Osteoblast (primary cell): ENCODE measurements around the gene ECEL1. TPM values are rescaled to one million over a fixed set of nuclear protein-coding genes. Genes with fewer than 3 reads are reported as not detected.

ENCODE experiments used
- DNase-seq: peaks from one replicate; pipeline ENCODE4 v3.0.0; 2011; ENCODE audit warnings: low spot score, mixed read lengths; ENCODE audit not compliant: insufficient read length; ENCODE audit errors: missing footprints
- H2AFZ ChIP-seq: 2 replicates; pipeline ENCODE4 v1.6.0; 2011; ENCODE audit warnings: mild to moderate bottlenecking, low read length
- H3K27ac ChIP-seq: 2 replicates; pipeline ENCODE4 v1.5.1; 2011; ENCODE audit warnings: mild to moderate bottlenecking, low read depth, low read length, moderate library complexity
- H3K27me3 ChIP-seq: 2 replicates; pipeline ENCODE4 v1.6.0; 2012; ENCODE audit warnings: mild to moderate bottlenecking, control low read depth, inconsistent platforms, low read length, moderate library complexity; ENCODE audit not compliant: insufficient read depth
- H3K36me3 ChIP-seq: 2 replicates; pipeline ENCODE4 v1.5.1; 2011; ENCODE audit warnings: mild to moderate bottlenecking, low read length, control low read depth, moderate library complexity; ENCODE audit not compliant: insufficient read depth
- H3K4me1 ChIP-seq: 2 replicates; pipeline ENCODE4 v1.5.1; 2011; ENCODE audit warnings: mild to moderate bottlenecking, low read length, control low read depth, moderate library complexity; ENCODE audit not compliant: insufficient read depth
- H3K4me2 ChIP-seq: 2 replicates; pipeline ENCODE4 v1.6.0; 2011; ENCODE audit warnings: mild to moderate bottlenecking, low read length; ENCODE audit not compliant: insufficient read depth
- H3K4me3 ChIP-seq: fragments of 200-600 bp; sonication (generic); 3 replicates; pipeline ENCODE4 v1.5.1; 2012; ENCODE audit warnings: mild to moderate bottlenecking, low read length, inconsistent platforms; ENCODE audit not compliant: insufficient read depth
- H3K79me2 ChIP-seq: 2 replicates; pipeline ENCODE4 v1.6.0; 2012; ENCODE audit warnings: mild to moderate bottlenecking, low read length, control low read depth, inconsistent platforms; ENCODE audit not compliant: insufficient read depth
- H3K9me3 ChIP-seq: 2 replicates; pipeline ENCODE4 v1.5.1; 2011; ENCODE audit warnings: low read depth, low read length, control low read depth
- H4K20me1 ChIP-seq: 2 replicates; pipeline ENCODE4 v1.6.0; 2012; ENCODE audit warnings: mild to moderate bottlenecking, low read length, control low read depth; ENCODE audit not compliant: insufficient read depth
- total RNA-seq: library from RNA; depleted of rRNA; stranded (reverse); fragments of >200 nt; gene quantifications from 2 replicates; pipeline ENCODE4 v1.2.3, GENCODE V29; 2012
- TF ChIP-seq, protein P1 (sequence below): IDR thresholded peaks from 2 replicates; pipeline ENCODE4 v1.5.1; 2011; ENCODE audit warnings: mild to moderate bottlenecking, low read depth, low read length, moderate library complexity; ENCODE audit errors: extremely low read depth

The ECEL1 gene
- total RNA-seq, 1 donor, result not detected

DNA sequence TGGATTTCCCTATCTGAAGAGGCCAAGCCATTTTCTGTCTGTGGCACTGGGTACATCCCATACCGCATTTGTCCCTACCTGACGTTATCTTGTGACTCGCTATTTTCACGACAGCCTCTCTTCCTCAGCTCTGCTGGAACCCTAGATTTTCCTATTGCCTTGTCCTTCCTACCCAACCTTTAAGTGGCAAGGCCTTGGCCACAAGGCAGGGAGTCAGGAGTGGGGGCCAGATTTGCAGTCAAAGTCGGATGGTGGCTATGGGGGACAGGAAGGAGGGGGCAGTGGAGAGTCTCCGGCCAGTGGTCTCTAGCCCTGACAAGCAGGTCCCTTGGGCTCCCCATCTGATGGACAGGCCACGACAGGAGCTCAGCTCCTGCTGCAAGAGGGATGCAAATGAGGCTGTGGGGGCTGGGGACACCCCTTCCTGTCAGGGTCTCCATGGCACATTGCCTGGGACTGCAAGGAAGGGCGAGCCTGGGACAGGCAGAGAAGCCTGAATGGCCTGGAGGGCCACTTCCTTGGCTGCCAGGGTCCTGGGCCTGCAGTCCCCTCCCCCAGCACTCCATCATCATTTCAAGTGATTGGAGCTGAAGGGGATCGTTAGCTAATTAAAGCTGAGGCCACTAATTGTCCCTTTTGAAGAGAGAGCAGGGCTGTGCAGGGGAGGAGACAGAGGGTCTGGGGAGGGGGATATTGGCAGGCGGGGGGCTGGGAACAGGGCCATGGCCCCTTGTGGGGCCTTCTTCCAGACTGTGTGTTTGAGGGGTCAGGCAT is 6.3 kb upstream of the ECEL1 start:
- Histone ChIP-seq H3K27ac (no peak overlapping the region), H3K79me2 (no peaks in the 10 kb centered on the region), H3K4me1 (no peaks in the 10 kb centered on the region), H3K27me3 (peaks cover 3% of the 10 kb centered on the region), H3K36me3 (no peaks in the 10 kb centered on the region), H3K4me3 (no peak overlapping the region), H2AFZ (no peak overlapping the region), H4K20me1 (no peaks in the 10 kb centered on the region), H3K4me2 (no peak overlapping the region), H3K9me3 (no peaks in the 10 kb centered on the region)
- peak; percentile 77 for DNase-seq
- TF ChIP-seq, protein P1, sequence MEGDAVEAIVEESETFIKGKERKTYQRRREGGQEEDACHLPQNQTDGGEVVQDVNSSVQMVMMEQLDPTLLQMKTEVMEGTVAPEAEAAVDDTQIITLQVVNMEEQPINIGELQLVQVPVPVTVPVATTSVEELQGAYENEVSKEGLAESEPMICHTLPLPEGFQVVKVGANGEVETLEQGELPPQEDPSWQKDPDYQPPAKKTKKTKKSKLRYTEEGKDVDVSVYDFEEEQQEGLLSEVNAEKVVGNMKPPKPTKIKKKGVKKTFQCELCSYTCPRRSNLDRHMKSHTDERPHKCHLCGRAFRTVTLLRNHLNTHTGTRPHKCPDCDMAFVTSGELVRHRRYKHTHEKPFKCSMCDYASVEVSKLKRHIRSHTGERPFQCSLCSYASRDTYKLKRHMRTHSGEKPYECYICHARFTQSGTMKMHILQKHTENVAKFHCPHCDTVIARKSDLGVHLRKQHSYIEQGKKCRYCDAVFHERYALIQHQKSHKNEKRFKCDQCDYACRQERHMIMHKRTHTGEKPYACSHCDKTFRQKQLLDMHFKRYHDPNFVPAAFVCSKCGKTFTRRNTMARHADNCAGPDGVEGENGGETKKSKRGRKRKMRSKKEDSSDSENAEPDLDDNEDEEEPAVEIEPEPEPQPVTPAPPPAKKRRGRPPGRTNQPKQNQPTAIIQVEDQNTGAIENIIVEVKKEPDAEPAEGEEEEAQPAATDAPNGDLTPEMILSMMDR, result no peak

DNA sequence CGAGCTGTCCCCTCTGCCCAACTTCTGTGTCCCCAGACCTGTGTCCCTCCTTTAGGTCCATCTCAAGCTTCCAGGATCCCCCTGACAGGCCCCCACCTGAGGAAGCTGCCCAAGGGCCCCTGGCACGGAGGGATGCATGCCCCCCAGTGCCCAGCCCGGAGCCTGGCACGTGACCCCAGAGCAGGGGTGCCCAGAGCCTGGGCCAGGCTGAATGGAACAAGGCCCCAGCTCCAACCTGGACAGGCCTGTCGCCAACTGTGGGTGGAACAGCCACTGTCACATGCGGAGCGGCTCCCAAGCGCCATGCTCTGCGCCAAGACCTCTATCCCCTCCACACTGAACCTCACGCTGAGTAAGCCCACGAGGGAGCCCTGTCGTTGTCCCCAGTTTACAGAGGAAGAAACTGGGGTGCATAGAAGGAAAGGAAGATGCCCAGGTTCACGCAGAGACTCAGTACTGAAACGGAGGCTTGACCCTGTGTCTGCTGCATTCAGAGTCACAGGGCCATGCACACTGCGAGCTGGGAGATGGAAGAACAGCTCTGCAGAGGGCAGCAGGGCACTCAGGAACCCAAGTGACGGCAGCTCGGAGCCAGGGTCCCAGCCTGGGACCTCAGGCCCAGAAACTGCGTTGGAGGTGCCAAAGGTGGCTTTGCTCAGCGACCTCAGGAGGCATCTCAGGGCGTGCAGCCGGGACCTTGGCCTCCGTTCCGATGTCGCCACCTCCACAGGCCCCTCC is 5.5 kb upstream of the ECEL1 start:
- no peaks in the 10 kb centered on the region for H3K9me3 ChIP-seq
- no peak overlapping the region for H2AFZ ChIP-seq

DNA sequence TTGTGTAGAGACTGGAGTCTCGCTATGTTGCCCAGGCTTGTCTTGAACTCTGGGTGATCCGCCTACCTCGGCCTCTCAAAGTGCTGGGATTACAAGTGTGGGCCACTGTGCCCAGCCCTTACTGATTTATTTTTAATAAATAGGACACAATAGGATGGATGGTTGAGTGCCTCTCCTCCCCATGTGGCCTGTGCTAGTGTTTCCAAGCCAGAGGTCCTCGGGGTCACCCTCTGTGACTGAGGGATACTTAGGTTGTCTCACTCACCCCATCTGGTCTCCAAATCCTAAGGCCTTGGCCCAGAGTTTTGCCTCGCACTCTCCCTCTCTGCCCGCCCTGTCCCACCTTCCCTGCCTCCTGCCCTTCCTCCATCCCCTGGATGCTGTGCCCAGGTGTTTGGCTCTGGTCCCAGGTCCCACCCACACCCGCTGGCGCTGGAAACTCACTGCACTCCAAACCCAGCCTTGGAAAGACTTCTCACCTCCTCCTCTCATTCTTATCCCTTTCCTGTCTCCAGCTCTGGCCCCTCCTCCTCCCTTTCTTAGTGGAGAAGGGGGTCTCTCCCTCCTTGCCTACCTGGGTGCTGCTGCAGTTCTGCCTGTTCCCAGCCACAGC is 4.7 kb upstream of the ECEL1 start:
- Histone ChIP-seq H3K4me3 (no peak overlapping the region), H3K27ac (no peak overlapping the region), H3K4me1 (no peaks in the 10 kb centered on the region), H2AFZ (no peak overlapping the region), H3K27me3 (peaks cover 14% of the 10 kb centered on the region), H3K36me3 (no peaks in the 10 kb centered on the region), H4K20me1 (peaks cover 4% of the 10 kb centered on the region), H3K79me2 (no peaks in the 10 kb centered on the region), H3K9me3 (no peaks in the 10 kb centered on the region), H3K4me2 (no peak overlapping the region)
- DNase-seq, result peak; percentile 76
- TF ChIP-seq, protein P1, result no peak

More for the DNA sequence above, 5.5 kb upstream of the ECEL1 start:
- Histone ChIP-seq H4K20me1 (peaks cover 3% of the 10 kb centered on the region), H3K27ac (no peak overlapping the region), H3K4me1 (no peaks in the 10 kb centered on the region), H3K4me3 (no peak overlapping the region), H3K36me3 (no peaks in the 10 kb centered on the region), H3K27me3 (peaks cover 11% of the 10 kb centered on the region), H3K4me2 (no peak overlapping the region), H3K79me2 (no peaks in the 10 kb centered on the region)
- DNase-seq, result peak; percentile 77
- TF ChIP-seq, protein P1, result no peak
